HL-60/S4 treated with retinoic acid at 250 ng/mL for 4 days and 3 days (cell line): Measurements from ENCODE around the gene RRP1.

Source experiments
- in situ Hi-C: fragments of 300-500 bp; cut with MboI; formaldehyde crosslinking; loops from 2 replicates; pipeline ENCODE4 v1.7.0; 2022; ENCODE audit warnings: low sequenced_read_pairs

Gene RRP1

GRCh38 chr21:43758111-43758641, 31.2 kb upstream of the RRP1 start:
- in situ Hi-C loops: no loop called here

DNA sequence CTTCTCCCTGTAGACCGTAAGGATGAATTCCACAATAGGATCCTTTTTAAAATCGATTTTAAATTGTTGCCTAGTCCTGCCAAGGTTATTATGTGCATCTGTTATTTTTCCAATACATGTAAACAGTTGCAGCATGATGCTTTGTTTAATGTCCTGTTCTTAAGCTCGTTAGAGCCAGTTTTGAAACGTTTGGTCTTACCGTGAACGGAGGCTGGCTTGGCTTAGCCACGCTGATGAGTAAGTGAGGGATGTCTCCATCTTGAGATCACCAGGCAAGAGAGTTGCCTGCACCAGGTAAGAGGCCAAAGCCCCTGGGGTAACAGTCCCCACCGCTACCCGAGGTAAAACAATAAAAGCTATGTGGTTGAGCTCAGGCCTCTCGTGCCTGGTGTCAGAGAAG, 30.6 kb upstream of the RRP1 start:
- in situ Hi-C loops: no loop called here

GRCh38 chr21:43759651-43760050, 29.7 kb upstream of the RRP1 start:
- in situ Hi-C loops: no loop called here

DNA sequence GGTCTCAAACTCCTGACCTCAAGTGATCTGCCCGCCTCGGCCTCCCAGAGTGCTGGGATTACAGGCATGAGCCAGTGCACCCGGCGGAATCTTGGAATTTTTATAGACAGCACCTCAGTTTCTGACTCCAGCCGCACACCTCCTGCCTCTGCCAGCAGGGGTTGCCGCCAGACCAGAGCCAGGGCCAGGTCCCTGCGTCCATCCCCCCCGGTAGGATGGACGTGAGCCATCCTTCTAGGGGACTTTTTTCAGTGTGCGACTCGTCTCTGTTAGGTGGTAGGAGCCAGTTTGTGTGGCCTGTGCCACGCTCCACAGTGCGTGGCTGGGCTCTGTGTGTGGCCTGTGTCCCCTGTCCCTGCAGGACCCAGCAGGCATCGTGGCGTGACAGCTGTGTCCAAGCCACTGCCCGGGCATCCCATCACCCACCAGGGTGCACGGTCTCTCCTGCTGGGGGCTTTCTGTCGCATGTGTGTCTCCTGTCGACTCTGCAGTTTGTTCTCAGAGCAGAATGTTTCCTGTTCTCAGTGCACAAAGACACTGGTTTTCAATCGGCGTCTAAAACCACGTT, 28.9 kb upstream of the RRP1 start:
- in situ Hi-C loops: no loop called here

- in situ Hi-C loops: no loop called here
Measured at GRCh38 chr21:43761886-43762285, 27.5 kb upstream of the RRP1 start.

GRCh38 chr21:43762303-43763128, 26.9 kb upstream of the RRP1 start:
- in situ Hi-C loops: no loop called here

DNA sequence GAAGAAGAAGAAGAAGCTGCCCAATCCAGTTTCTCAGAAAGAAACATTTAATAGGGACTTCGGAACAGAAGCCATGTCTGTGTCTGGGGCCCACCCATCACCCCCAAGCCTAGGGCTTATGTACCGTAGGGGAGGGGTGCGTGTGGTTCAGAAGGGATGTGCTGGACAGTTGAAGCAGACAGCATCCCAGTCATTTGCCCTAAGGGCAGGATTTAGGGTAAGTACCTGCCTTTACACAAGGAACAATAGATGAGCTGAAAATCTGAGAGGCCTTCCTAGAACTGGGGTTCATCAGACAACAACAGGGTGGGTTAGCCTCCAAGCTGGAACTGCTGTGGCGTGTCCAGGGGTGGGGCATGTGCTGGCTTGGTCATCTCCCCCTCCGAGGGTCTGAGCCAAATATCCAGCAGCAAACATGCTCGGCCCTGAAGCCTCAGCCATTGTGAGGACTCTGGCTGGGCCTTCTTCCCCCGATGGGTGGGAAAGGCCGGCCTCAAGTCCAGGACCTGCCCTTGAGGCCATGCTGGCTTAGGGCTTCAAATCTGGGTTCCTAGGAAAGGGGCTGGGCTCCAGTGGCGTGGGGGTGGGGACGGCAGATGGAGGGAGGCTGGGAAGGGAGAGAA, 25.4 kb upstream of the RRP1 start:
- in situ Hi-C loops: no loop called here

DNA sequence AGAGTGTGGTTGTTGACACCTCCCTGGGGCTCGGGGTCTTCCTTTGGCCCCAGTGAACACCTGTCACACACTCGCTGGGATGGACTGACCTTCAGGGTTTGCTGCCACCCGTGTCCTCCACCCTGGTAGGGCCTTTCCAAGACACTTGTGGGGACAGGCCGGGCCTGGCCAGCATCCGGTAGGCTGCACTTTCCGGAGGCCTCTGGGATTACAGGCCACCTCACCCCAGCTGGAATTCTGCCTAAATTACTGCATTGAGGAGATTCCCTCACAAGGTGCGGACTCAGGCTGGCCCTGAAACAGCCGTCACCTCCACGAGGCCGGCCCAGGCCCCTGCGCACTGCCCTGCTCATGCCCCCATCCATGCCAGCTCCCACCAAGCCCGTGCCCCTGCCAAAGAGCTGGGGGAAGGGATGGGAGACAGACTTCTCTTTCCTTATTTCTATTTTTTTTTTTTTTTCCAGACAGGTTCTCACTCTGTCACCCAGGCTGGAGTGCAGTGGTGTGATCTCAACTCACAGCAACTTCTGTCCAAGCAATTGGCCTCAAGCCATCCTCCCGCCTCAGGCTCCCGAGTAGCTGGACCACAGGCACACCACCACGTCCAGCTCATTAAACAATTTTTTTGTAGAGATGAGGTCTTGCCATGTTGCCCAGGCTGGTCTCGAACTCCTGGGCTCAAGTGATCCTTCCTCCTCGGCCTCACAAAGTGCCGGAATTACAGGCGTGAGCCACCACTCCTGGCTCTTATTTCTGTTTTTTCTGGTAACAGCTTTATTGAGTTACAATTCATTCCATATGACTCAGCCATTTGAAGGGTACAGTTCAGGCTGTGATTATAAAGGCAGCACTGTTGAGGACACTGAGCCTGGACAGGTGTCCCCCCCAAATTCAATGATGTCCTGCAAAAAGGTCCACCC, 24.5 kb upstream of the RRP1 start:
- in situ Hi-C loops: no loop called here

DNA sequence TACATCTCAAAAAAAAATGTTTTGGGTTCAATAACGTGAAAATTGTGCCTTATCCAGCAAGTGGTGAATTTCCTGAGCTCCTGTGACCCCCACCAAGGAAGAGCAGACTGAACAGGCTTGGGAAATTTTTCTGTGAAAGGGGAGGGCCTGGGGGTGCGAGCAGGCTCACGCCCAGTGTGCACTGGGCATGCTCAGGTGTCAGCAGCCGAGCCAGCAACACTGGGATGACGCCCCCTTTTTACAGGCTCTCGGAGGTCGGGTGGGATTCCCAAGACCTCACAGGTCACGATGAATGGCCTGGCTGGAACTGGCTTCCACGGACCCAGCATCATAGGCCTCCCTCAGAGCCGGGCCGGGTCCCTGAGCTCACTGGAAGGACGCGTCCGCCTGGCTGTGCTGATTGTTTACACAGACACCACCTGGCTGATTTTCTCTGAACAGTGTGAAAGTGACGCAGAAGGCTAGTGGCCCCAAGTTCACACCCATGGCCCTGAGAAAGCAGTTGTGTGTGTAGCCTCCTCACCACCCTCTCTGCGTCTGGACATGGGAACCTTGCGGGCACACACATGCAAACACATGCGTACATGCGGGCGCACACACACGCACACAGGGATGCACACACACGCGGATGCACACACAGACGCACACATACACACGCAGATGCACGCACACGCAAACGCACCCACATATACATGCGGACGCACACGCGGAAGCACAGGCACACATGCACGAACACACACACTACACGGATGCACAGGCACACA, 22.5 kb upstream of the RRP1 start:
- in situ Hi-C loops: no loop called here

DNA sequence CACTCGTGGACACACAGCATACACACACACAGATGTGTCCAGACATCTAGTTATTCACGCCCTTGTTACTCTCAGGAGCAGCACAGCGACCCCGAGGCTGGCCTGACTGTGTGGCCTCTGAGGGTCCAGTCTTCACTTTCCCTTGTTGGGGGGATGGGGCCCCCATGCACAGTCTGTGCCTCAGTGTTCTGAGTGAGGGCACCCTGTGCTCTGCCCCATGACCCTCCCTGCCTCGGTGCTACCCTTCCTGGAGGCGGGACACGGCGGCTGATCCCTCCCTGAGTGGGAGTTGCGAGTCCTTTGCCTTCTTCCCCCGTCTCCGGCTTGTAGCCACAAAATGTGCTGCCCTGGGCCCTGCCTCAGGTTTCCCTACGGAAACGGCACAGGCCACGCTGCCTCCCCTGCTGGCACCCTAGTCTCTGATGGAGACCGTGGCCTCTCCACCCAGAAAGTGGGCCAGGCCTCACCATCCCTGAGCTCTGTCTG, 21.8 kb upstream of the RRP1 start:
- in situ Hi-C loops: no loop called here

- in situ Hi-C loops: no loop called here
Measured at GRCh38 chr21:43767984-43768867, 21.2 kb upstream of the RRP1 start.

DNA sequence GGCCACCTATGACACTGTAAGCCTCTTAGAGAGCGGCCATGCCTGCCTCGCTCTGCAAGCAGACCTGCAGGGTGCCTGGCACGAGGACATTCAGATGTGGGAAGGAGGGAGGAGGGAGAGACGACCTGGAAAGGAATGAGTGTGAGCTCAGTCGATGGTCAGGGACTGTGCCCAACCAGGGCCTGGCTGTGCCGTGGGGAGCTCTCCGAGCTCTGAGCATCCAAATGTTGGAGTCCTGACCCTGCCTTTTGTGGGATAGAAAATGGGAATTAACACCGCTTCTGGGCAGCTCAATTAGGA, 20.6 kb upstream of the RRP1 start:
- in situ Hi-C loops: no loop called here

DNA sequence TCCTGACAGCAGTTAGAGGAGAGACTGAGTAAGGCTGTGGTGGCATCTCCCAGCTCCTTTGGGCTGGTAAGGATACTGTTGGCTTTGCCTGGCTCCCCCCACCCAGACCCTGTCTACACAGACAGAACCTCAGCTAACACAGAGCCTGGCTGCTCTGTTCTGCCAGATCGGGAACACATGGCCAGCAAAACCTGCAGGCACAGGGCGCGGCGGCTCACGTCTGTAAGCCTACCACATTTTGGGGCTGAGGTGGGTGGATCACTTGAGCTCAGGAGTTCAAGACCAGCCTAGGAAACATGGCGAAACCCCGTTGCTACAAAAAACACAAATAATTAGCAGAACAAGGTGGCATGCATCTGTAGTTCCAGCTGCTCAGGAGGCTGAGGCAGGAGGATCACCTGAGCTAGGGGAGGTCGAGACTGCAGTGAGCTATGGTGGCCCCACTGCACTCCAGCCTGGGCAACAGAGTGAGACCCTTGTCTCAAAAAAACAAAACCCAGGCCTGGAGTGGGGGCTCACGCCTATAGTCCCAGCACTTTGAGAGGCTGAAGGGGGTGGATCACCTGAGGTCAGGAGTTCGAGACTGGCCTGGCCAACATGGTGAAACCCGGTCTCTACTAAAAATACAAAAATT, 19.9 kb upstream of the RRP1 start:
- in situ Hi-C loops: no loop called here

- in situ Hi-C loops: loop anchor here (10.0 kb wide), 1 partner anchor 55 kb away; the partner anchor contains the start of gene PDXK
Measured at GRCh38 chr21:43770066-43770655, 19.2 kb upstream of the RRP1 start.

- in situ Hi-C loops: loop anchor here (10.0 kb wide), 1 partner anchor 56 kb away; the partner anchor contains the start of gene PDXK
Measured at GRCh38 chr21:43771199-43771675, 18.1 kb upstream of the RRP1 start.

GRCh38 chr21:43771698-43772424, 17.5 kb upstream of the RRP1 start:
- in situ Hi-C loops: loop anchor here (10.0 kb wide), 1 partner anchor 57 kb away; the partner anchor contains the start of gene PDXK

DNA sequence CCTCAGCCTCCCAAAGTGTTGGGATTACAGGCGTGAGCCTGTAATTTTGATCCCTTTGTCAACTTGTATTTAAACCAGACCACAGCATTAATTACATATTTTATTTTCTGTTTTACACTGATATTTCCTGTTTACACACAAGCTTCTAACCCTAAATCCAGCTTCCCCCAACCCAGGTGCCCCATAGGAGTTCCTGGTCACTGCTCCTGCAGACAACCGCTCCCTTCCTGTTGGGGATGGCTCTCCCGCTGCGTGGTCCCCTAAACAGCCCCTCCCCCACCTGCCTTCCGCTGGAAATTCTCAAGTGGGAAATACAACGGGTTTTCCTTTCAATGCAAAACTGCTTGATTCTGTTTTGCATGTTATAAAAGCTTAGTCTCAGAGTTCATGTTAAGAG, 17.0 kb upstream of the RRP1 start:
- in situ Hi-C loops: loop anchor here (10.0 kb wide), 1 partner anchor 58 kb away; the partner anchor contains the start of gene PDXK
